Loucy (cell line): ENCODE measurements around the gene POFUT2.

Source experiments
- CTCF ChIP-seq: fragments of 200-600 bp; sonication (generic); conservative IDR thresholded peaks from 2 replicates; pipeline ENCODE4 v1.5.1; 2014; ENCODE audit warnings: mild to moderate bottlenecking, antibody characterized with exemption, low read length
- EZH2phosphoT487 ChIP-seq: fragments of 200-600 bp; IDR thresholded peaks from 2 replicates; pipeline ENCODE4 v1.6.1; 2018; ENCODE audit warnings: antibody characterized with exemption, mild to moderate bottlenecking, moderate library complexity, borderline replicate concordance

GRCh38 chr21:45320261-45321025 lies 32.7 kb upstream of the POFUT2 start:
- TF ChIP-seq CTCF (no peak), EZH2phosphoT487 (no peak)
